ENCODE data around the gene TUBB2A.
A peak's percentile ranks its signal among the peaks of the same experiment; 100 is the strongest.

Gene TUBB2A

GRCh38 chr6:3137057-3137777 is 20.1 kb downstream of the TUBB2A start:
- H3K9me3 ChIP-seq (ENCODE audit: control insufficient read depth, insufficient read depth, low read length): no peaks in the 10 kb centered on the region
- no peak overlapping the region for H3K4me3 ChIP-seq (ENCODE audit: low read depth, low read length)
- no peaks in the 10 kb centered on the region for H3K27me3 ChIP-seq (ENCODE audit: control insufficient read depth, insufficient read depth, low read length)
- peaks cover 86% of the 10 kb centered on the region for H3K36me3 ChIP-seq (ENCODE audit: control insufficient read depth, insufficient read depth, low read length)
- no peak overlapping the region for H3K9ac ChIP-seq (ENCODE audit: low read depth, low read length)
- H3K4me1 ChIP-seq (ENCODE audit: control insufficient read depth, insufficient read depth, low read length): 0 out of 2 replicates have a peak, but pooled peaks cover 9% of the 10 kb centered on the region
- no peak overlapping the region for H3K27ac ChIP-seq (ENCODE audit: low read depth, low read length)

- Histone ChIP-seq H3K27me3 (ENCODE audit: control insufficient read depth, insufficient read depth, low read length) (no peaks in the 10 kb centered on the region), H3K4me3 (ENCODE audit: low read depth, low read length) (no peak overlapping the region), H3K27ac (ENCODE audit: low read depth, low read length) (no peak overlapping the region), H3K36me3 (ENCODE audit: control insufficient read depth, insufficient read depth, low read length) (peaks cover 92% of the 10 kb centered on the region), H3K9me3 (ENCODE audit: control insufficient read depth, insufficient read depth, low read length) (no peaks in the 10 kb centered on the region), H3K4me1 (ENCODE audit: control insufficient read depth, insufficient read depth, low read length) (0 out of 2 replicates have a peak, but pooled peaks cover 9% of the 10 kb centered on the region), H3K9ac (ENCODE audit: low read depth, low read length) (no peak overlapping the region)
Observed at GRCh38 chr6:3136292-3137011, 20.9 kb downstream of the TUBB2A start.

- Histone ChIP-seq H3K4me1 (ENCODE audit: control insufficient read depth, insufficient read depth, low read length) (0 out of 2 replicates have a peak, but pooled peaks cover 9% of the 10 kb centered on the region), H3K9me3 (ENCODE audit: control insufficient read depth, insufficient read depth, low read length) (no peaks in the 10 kb centered on the region), H3K9ac (ENCODE audit: low read depth, low read length) (no peak overlapping the region), H3K36me3 (ENCODE audit: control insufficient read depth, insufficient read depth, low read length) (peaks cover 92% of the 10 kb centered on the region), H3K27ac (ENCODE audit: low read depth, low read length) (peak overlapping the region; percentile 31), H3K4me3 (ENCODE audit: low read depth, low read length) (no peak overlapping the region), H3K27me3 (ENCODE audit: control insufficient read depth, insufficient read depth, low read length) (no peaks in the 10 kb centered on the region)
Observed at GRCh38 chr6:3135668-3136291, 21.6 kb downstream of the TUBB2A start.

GRCh38 chr6:3133515-3133914 is 23.8 kb downstream of the TUBB2A start:
- no peaks in the 10 kb centered on the region for H3K9me3 ChIP-seq (ENCODE audit: control insufficient read depth, insufficient read depth, low read length)
- no peak overlapping the region for H3K27ac ChIP-seq (ENCODE audit: low read depth, low read length)
- no peak overlapping the region for H3K4me3 ChIP-seq (ENCODE audit: low read depth, low read length)
- 0 out of 2 replicates have a peak, but pooled peaks cover 9% of the 10 kb centered on the region for H3K4me1 ChIP-seq (ENCODE audit: control insufficient read depth, insufficient read depth, low read length)
- H3K36me3 ChIP-seq (ENCODE audit: control insufficient read depth, insufficient read depth, low read length): peaks cover 92% of the 10 kb centered on the region
- no peak overlapping the region for H3K9ac ChIP-seq (ENCODE audit: low read depth, low read length)
- H3K27me3 ChIP-seq (ENCODE audit: control insufficient read depth, insufficient read depth, low read length): no peaks in the 10 kb centered on the region

- H3K9ac ChIP-seq (ENCODE audit: low read depth, low read length): no peak overlapping the region
- H3K36me3 ChIP-seq (ENCODE audit: control insufficient read depth, insufficient read depth, low read length): peaks cover 86% of the 10 kb centered on the region
- H3K4me1 ChIP-seq (ENCODE audit: control insufficient read depth, insufficient read depth, low read length): 0 out of 2 replicates have a peak, but pooled peaks cover 8% of the 10 kb centered on the region
- H3K9me3 ChIP-seq (ENCODE audit: control insufficient read depth, insufficient read depth, low read length): no peaks in the 10 kb centered on the region
- H3K27ac ChIP-seq (ENCODE audit: low read depth, low read length): no peak overlapping the region
- H3K4me3 ChIP-seq (ENCODE audit: low read depth, low read length): no peak overlapping the region
- H3K27me3 ChIP-seq (ENCODE audit: control insufficient read depth, insufficient read depth, low read length): no peaks in the 10 kb centered on the region
Observed at GRCh38 chr6:3131695-3132094, 25.6 kb downstream of the TUBB2A start.

- H3K9me3 ChIP-seq (ENCODE audit: control insufficient read depth, insufficient read depth, low read length): no peaks in the 10 kb centered on the region
- H3K27ac ChIP-seq (ENCODE audit: low read depth, low read length): no peak overlapping the region
- H3K4me3 ChIP-seq (ENCODE audit: low read depth, low read length): no peak overlapping the region
- H3K4me1 ChIP-seq (ENCODE audit: control insufficient read depth, insufficient read depth, low read length): no peaks in the 10 kb centered on the region
- no peak overlapping the region for H3K9ac ChIP-seq (ENCODE audit: low read depth, low read length)
- H3K36me3 ChIP-seq (ENCODE audit: control insufficient read depth, insufficient read depth, low read length): peaks cover 60% of the 10 kb centered on the region
- no peaks in the 10 kb centered on the region for H3K27me3 ChIP-seq (ENCODE audit: control insufficient read depth, insufficient read depth, low read length)
Observed at GRCh38 chr6:3128356-3129108, 28.8 kb downstream of the TUBB2A start.

- Histone ChIP-seq H3K27ac (ENCODE audit: low read depth, low read length) (no peak overlapping the region), H3K36me3 (ENCODE audit: control insufficient read depth, insufficient read depth, low read length) (peaks cover 38% of the 10 kb centered on the region), H3K9me3 (ENCODE audit: control insufficient read depth, insufficient read depth, low read length) (no peaks in the 10 kb centered on the region), H3K4me1 (ENCODE audit: control insufficient read depth, insufficient read depth, low read length) (no peaks in the 10 kb centered on the region), H3K9ac (ENCODE audit: low read depth, low read length) (no peak overlapping the region), H3K27me3 (ENCODE audit: control insufficient read depth, insufficient read depth, low read length) (no peaks in the 10 kb centered on the region), H3K4me3 (ENCODE audit: low read depth, low read length) (no peak overlapping the region)
Observed at GRCh38 chr6:3125815-3126214, 31.5 kb downstream of the TUBB2A start.

GRCh38 chr6:3124667-3125066 is 32.7 kb downstream of the TUBB2A start:
- Histone ChIP-seq H3K27me3 (ENCODE audit: control insufficient read depth, insufficient read depth, low read length) (no peaks in the 10 kb centered on the region), H3K4me3 (ENCODE audit: low read depth, low read length) (no peak overlapping the region), H3K9me3 (ENCODE audit: control insufficient read depth, insufficient read depth, low read length) (no peaks in the 10 kb centered on the region), H3K27ac (ENCODE audit: low read depth, low read length) (no peak overlapping the region), H3K4me1 (ENCODE audit: control insufficient read depth, insufficient read depth, low read length) (peaks cover 2% of the 10 kb centered on the region), H3K9ac (ENCODE audit: low read depth, low read length) (no peak overlapping the region), H3K36me3 (ENCODE audit: control insufficient read depth, insufficient read depth, low read length) (peaks cover 28% of the 10 kb centered on the region)

GRCh38 chr6:3122823-3123182 is 34.5 kb downstream of the TUBB2A start:
- Histone ChIP-seq H3K4me1 (ENCODE audit: control insufficient read depth, insufficient read depth, low read length) (peaks cover 11% of the 10 kb centered on the region), H3K9ac (ENCODE audit: low read depth, low read length) (no peak overlapping the region), H3K9me3 (ENCODE audit: control insufficient read depth, insufficient read depth, low read length) (no peaks in the 10 kb centered on the region), H3K27ac (ENCODE audit: low read depth, low read length) (no peak overlapping the region), H3K4me3 (ENCODE audit: low read depth, low read length) (no peak overlapping the region), H3K27me3 (ENCODE audit: control insufficient read depth, insufficient read depth, low read length) (no peaks in the 10 kb centered on the region), H3K36me3 (ENCODE audit: control insufficient read depth, insufficient read depth, low read length) (peaks cover 10% of the 10 kb centered on the region)

GRCh38 chr6:3120765-3121089 is 36.6 kb downstream of the TUBB2A start:
- Histone ChIP-seq H3K4me1 (ENCODE audit: control insufficient read depth, insufficient read depth, low read length) (peaks cover 15% of the 10 kb centered on the region), H3K9me3 (ENCODE audit: control insufficient read depth, insufficient read depth, low read length) (no peaks in the 10 kb centered on the region), H3K36me3 (ENCODE audit: control insufficient read depth, insufficient read depth, low read length) (peaks cover 5% of the 10 kb centered on the region; the same call in 1 of the 2 replicates), H3K4me3 (ENCODE audit: low read depth, low read length) (no peak overlapping the region), H3K9ac (ENCODE audit: low read depth, low read length) (no peak overlapping the region), H3K27ac (ENCODE audit: low read depth, low read length) (no peak overlapping the region), H3K27me3 (ENCODE audit: control insufficient read depth, insufficient read depth, low read length) (no peaks in the 10 kb centered on the region)

Measured in HUES48 (cell line).